Stimulated activated CD8-positive, alpha-beta memory T cell treated with anti-CD3 and anti-CD28 coated beads, Interleukin-4, amount 100 ng/mL, for 4 hours (primary cell): Measurements from ENCODE around the gene DICER1.

Experiments used
- DNase-seq, 2 donors: peaks; one replicate each; pipeline ENCODE4 v3.0.0-alpha.2; 2020; ENCODE audit warnings: low read depth in 2 of 2, low spot score in 1 of 2

DICER1 gene

GRCh38 chr14:95041477-95042020, 115.8 kb downstream of the DICER1 start:
- no peak for DNase-seq

DNA sequence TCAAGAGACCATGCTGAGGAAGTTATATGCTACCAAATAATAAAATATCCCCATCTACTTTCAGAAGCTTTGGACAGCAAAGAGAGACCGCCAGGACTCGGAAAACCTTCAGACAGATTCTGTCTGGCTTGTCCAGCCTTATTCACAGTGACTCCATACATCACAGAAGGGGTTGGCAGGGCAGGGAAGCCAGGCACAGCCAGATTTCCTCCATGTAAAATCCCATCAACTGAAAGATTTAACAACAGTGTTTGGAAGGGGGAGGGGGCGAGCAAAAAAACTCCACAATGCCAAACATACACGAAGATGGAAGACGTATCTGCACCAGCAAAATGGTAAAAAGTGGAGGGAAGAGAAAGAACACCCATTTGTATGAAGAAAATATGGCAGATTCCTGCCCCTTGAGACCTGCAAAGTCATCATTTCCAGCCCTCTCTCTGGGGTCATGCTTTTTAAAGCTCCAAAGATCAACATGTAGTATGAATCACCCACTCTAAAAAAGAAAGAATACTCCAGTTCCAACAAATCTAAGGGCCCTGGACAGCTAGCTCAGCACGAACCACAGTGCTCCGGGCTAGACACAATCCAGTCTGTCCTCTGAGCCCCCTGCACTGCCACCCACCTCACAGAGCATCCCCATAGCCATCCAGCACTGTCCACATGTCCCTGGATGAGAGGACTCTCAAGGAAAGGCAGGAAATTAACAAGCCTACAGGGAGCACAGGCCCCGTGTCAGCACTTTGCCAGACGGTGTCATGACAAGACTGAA, 116.4 kb downstream of the DICER1 start:
- no peak for DNase-seq

DNA sequence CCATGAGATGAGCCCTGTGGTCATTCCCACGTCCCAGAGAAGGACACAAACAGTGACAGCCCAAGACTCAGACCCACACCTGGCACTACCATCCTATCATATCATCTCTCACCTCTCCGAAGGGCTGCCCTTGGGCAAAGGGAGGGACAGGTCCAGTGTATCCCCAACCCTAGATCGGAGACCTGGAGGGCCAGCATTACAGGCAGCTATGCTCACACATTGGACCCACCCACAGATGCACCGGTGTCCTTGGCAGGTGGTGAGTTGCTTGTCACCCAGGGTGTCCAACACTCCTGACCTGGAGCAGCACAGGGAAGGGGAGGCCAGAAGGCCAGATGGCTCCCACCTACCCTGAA, 117.4 kb downstream of the DICER1 start:
- DNase-seq: no peak

DNA sequence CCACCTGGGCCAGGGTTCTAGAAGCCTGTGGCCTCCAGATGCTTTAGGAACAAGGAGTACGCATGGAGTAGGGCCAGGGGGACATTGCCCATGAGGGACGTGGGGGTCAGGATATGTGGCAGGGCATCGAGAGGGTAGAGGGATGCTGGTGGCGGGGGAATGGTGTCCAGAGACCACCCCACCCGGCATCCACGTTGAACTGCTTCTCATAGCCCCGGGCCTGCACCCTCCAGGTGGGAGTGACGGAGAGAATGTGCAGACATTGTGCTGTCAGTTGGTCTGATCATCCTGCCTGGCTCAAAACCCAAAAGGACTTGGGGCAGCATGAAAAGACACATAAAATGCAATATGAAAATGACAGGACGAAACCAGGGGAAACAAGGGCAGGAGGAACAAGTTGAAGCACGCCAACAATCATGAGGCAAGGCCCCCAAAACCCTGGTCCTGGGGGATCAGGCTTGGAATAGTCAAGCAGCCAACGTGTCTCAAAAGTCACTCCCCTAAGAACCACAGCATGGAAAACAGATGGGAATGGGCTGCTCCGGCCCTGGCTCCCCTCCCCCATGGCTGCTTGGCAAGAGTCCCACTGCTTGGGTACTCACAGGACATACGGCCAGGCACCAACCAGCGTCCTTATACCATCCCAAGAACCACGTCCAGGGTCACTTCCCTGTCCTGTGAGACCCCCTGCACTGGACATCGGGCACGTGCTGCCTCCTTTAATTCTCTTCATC, 117.9 kb downstream of the DICER1 start:
- DNase-seq: no peak

- no peak for DNase-seq
These were observed 118.6 kb downstream of the DICER1 start for GRCh38 chr14:95038521-95039250.

DNA sequence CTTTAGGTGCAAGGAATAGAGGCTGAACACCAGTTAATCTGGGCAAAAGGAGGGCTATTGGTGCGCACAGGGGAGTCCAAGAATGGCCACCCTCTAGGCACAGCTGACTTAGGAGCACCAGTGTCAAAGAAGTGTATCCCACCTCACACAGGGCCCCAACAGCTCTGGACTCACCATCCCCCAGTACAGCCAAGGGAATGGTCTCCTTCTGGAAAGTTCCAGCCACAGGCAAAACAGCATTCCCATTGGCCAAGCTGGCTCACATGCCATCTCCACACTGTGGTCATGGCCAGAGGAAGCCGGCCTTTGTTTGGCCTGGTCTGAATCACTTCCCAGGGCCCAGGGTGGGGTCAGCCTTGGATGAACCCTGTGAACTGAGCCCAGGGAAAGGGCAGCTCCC, 120.1 kb downstream of the DICER1 start:
- DNase-seq: no peak
